H1 (cell line): ENCODE results near the gene AIG1. TPM values are rescaled to one million over a fixed set of nuclear protein-coding genes. Genes with fewer than 3 reads are reported as not detected.

Experiments
- BRCA1 ChIP-seq: IDR thresholded peaks from 2 replicates; pipeline ENCODE4 v1.6.1; 2012; ENCODE audit warnings: low read depth, low read length, improper control_type of control experiment
- CHD1 ChIP-seq: IDR thresholded peaks from 2 replicates; pipeline ENCODE4 v1.6.1; 2012; ENCODE audit warnings: low read depth, low read length, improper control_type of control experiment
- NANOG ChIP-seq: IDR thresholded peaks from 2 replicates; pipeline ENCODE4 v1.6.1; 2011; ENCODE audit warnings: low read length, low read depth, mild to moderate bottlenecking, inconsistent platforms; ENCODE audit not compliant: insufficient read depth, poor library complexity, severe bottlenecking
- NRF1 ChIP-seq: IDR thresholded peaks from 2 replicates; pipeline ENCODE4 v1.6.1; 2011; ENCODE audit warnings: mild to moderate bottlenecking, low read depth, low read length, improper control_type of control experiment
- SAP30 ChIP-seq: fragments of 300-600 bp; sonication (generic); IDR thresholded peaks from 2 replicates; pipeline ENCODE4 v1.7.1; 2012; ENCODE audit warnings: low read length, moderate library complexity, mild to moderate bottlenecking, inconsistent platforms; ENCODE audit not compliant: insufficient read depth, insufficient replicate concordance
- polyA plus RNA-seq, 7 experiments: library from polyadenylated mRNA; depleted of rRNA in 3 of 7; stranded (reverse) in 5 of 7; unstranded in 2 of 7; fragments of >200 nt in 5 of 7; fragments of 200-250 nt in 2 of 7; gene quantifications; 1 replicate in 5 of 7; 2 replicates in 1 of 7; 4 replicates in 1 of 7; pipeline versions ENCODE4 v1.2.1 to v1.2.3, GENCODE V29; 2011 to 2013; ENCODE audit warnings: missing spikeins in 2 of 7, mixed read lengths in 2 of 7
- total RNA-seq: library from RNA; stranded (reverse); fragmentation: NEBNext Ultra II Directional; extraction: Animal tissue kit (Norgen Biotek cat#: 25700); gene quantifications from 2 replicates; pipeline ENCODE4 v1.2.1, GENCODE V29; 2021
- TF ChIP-seq, protein P1 (sequence below): fragments of 300-600 bp; sonication (generic); IDR thresholded peaks from 2 replicates; pipeline ENCODE4 v1.7.1; 2012; ENCODE audit warnings: low read length, moderate library complexity, mild to moderate bottlenecking, inconsistent platforms; ENCODE audit not compliant: insufficient replicate concordance

AIG1 gene
- total and polyA plus RNA-seq, 2 of the 8 experiments (the other 6 are each of a cell fraction or from before 2014, with no cell fraction given), result 56.6 to 58.4 TPM

DNA sequence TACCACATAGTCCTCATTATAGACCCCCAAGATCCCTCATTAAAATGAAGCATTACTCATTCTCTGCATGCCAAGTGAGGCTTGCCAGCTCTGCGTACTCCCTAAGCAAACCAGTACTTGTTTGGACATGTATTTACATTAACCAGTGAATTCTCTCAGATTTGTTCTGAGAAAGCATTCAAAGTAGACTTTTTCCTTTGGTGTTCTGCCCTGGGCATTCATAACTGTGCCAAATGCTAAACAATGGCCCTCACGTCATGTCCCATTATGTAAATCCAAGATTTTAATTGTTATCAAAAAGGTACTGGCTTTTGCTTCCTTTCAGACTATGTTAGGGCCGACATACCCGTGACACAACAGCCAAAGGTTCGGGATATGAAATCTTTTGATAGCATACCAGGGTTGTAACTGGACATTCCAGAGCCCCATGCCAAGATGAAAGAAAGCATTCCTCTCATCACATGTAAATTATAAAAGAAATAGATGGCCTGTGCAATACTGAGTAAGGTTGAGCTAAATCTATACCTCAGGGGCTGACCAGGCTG, 225.6 kb downstream of the AIG1 start (continued):
- TF ChIP-seq, protein P1, sequence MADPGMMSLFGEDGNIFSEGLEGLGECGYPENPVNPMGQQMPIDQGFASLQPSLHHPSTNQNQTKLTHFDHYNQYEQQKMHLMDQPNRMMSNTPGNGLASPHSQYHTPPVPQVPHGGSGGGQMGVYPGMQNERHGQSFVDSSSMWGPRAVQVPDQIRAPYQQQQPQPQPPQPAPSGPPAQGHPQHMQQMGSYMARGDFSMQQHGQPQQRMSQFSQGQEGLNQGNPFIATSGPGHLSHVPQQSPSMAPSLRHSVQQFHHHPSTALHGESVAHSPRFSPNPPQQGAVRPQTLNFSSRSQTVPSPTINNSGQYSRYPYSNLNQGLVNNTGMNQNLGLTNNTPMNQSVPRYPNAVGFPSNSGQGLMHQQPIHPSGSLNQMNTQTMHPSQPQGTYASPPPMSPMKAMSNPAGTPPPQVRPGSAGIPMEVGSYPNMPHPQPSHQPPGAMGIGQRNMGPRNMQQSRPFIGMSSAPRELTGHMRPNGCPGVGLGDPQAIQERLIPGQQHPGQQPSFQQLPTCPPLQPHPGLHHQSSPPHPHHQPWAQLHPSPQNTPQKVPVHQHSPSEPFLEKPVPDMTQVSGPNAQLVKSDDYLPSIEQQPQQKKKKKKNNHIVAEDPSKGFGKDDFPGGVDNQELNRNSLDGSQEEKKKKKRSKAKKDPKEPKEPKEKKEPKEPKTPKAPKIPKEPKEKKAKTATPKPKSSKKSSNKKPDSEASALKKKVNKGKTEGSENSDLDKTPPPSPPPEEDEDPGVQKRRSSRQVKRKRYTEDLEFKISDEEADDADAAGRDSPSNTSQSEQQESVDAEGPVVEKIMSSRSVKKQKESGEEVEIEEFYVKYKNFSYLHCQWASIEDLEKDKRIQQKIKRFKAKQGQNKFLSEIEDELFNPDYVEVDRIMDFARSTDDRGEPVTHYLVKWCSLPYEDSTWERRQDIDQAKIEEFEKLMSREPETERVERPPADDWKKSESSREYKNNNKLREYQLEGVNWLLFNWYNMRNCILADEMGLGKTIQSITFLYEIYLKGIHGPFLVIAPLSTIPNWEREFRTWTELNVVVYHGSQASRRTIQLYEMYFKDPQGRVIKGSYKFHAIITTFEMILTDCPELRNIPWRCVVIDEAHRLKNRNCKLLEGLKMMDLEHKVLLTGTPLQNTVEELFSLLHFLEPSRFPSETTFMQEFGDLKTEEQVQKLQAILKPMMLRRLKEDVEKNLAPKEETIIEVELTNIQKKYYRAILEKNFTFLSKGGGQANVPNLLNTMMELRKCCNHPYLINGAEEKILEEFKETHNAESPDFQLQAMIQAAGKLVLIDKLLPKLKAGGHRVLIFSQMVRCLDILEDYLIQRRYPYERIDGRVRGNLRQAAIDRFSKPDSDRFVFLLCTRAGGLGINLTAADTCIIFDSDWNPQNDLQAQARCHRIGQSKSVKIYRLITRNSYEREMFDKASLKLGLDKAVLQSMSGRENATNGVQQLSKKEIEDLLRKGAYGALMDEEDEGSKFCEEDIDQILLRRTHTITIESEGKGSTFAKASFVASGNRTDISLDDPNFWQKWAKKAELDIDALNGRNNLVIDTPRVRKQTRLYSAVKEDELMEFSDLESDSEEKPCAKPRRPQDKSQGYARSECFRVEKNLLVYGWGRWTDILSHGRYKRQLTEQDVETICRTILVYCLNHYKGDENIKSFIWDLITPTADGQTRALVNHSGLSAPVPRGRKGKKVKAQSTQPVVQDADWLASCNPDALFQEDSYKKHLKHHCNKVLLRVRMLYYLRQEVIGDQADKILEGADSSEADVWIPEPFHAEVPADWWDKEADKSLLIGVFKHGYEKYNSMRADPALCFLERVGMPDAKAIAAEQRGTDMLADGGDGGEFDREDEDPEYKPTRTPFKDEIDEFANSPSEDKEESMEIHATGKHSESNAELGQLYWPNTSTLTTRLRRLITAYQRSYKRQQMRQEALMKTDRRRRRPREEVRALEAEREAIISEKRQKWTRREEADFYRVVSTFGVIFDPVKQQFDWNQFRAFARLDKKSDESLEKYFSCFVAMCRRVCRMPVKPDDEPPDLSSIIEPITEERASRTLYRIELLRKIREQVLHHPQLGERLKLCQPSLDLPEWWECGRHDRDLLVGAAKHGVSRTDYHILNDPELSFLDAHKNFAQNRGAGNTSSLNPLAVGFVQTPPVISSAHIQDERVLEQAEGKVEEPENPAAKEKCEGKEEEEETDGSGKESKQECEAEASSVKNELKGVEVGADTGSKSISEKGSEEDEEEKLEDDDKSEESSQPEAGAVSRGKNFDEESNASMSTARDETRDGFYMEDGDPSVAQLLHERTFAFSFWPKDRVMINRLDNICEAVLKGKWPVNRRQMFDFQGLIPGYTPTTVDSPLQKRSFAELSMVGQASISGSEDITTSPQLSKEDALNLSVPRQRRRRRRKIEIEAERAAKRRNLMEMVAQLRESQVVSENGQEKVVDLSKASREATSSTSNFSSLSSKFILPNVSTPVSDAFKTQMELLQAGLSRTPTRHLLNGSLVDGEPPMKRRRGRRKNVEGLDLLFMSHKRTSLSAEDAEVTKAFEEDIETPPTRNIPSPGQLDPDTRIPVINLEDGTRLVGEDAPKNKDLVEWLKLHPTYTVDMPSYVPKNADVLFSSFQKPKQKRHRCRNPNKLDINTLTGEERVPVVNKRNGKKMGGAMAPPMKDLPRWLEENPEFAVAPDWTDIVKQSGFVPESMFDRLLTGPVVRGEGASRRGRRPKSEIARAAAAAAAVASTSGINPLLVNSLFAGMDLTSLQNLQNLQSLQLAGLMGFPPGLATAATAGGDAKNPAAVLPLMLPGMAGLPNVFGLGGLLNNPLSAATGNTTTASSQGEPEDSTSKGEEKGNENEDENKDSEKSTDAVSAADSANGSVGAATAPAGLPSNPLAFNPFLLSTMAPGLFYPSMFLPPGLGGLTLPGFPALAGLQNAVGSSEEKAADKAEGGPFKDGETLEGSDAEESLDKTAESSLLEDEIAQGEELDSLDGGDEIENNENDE, result no peak
- TF ChIP-seq NANOG (no peak), SAP30 (no peak), BRCA1 (no peak), CHD1 (no peak), NRF1 (no peak)
